ENCODE results near the gene RAD54L2. TPM values are rescaled to one million over a fixed set of nuclear protein-coding genes. Genes with fewer than 3 reads are reported as not detected.
"Not testable (repeated sequence)": the region's sequence is repeated elsewhere in the genome, so short reads cannot be mapped to it uniquely, and the experiment has no call there.

Gene RAD54L2
- 9.5 TPM for polyA plus RNA-seq (ENCODE audit: insufficient read length)

- DNase-seq (ENCODE audit: low read depth) = peak; percentile 24
Measured at GRCh38 chr3:51538459-51539290, at the start of gene RAD54L2. TSS of gene RAD54L2 (plus strand) at chr3:51538719. CDS start at chr3:51590421, 51,702 bp downstream.

- DNase-seq (ENCODE audit: low read depth) = peak; percentile 65
Measured at GRCh38 chr3:51498876-51499738, 39.4 kb upstream of the RAD54L2 start.

- DNase-seq (ENCODE audit: low read depth) = no peak
Measured at GRCh38 chr3:51500632-51501131, 37.8 kb upstream of the RAD54L2 start.

- peak; percentile 51 for DNase-seq (ENCODE audit: low read depth)
Measured at GRCh38 chr3:51501833-51502561, 36.5 kb upstream of the RAD54L2 start.

- DNase-seq (ENCODE audit: low read depth) = no peak
Measured at GRCh38 chr3:51502562-51502910, 36.0 kb upstream of the RAD54L2 start.

GRCh38 chr3:51503007-51503406, 35.5 kb upstream of the RAD54L2 start:
- no peak for DNase-seq (ENCODE audit: low read depth)

GRCh38 chr3:51508255-51508654, 30.3 kb upstream of the RAD54L2 start:
- DNase-seq (ENCODE audit: low read depth) = no peak

GRCh38 chr3:51510996-51511395, 27.5 kb upstream of the RAD54L2 start:
- no peak for DNase-seq (ENCODE audit: low read depth)

GRCh38 chr3:51514210-51514609, 24.3 kb upstream of the RAD54L2 start:
- DNase-seq (ENCODE audit: low read depth) = no peak

- no peak for DNase-seq (ENCODE audit: low read depth)
Measured at GRCh38 chr3:51519848-51520247, 18.7 kb upstream of the RAD54L2 start.

GRCh38 chr3:51520906-51521730, 17.4 kb upstream of the RAD54L2 start:
- DNase-seq (ENCODE audit: low read depth) = not testable (repeated sequence)

- no peak for DNase-seq (ENCODE audit: low read depth)
Measured at GRCh38 chr3:51522273-51522962, 16.1 kb upstream of the RAD54L2 start.

GRCh38 chr3:51524874-51525273, 13.6 kb upstream of the RAD54L2 start:
- DNase-seq (ENCODE audit: low read depth) = not testable (repeated sequence)

- no peak for DNase-seq (ENCODE audit: low read depth)
Measured at GRCh38 chr3:51530485-51530884, 8.0 kb upstream of the RAD54L2 start.

GRCh38 chr3:51535146-51536019, 3.1 kb upstream of the RAD54L2 start:
- no peak for DNase-seq (ENCODE audit: low read depth)

GRCh38 chr3:51537631-51538030, 888 bp upstream of the RAD54L2 start:
- not testable (repeated sequence) for DNase-seq (ENCODE audit: low read depth)

GRCh38 chr3:51538115-51538458, 432 bp upstream of the RAD54L2 start:
- DNase-seq (ENCODE audit: low read depth) = no peak

GRCh38 chr3:51539291-51539941, 897 bp downstream of the RAD54L2 start:
- no peak for DNase-seq (ENCODE audit: low read depth)

- DNase-seq (ENCODE audit: low read depth) = not testable (repeated sequence)
Measured at GRCh38 chr3:51542596-51542995, 4.1 kb downstream of the RAD54L2 start.
